H9 (cell line): ENCODE measurements around the gene MTFMT. TPM values are rescaled to one million over a fixed set of nuclear protein-coding genes. Genes with fewer than 3 reads are reported as not detected.
A peak's percentile ranks its signal among the peaks of the same experiment; 100 is the strongest.

ENCODE experiments used
- DNase-seq: peaks from one replicate; pipeline ENCODE4 v3.0.0-alpha.2; 2017
- H2AFZ ChIP-seq: one replicate; pipeline ENCODE4 v1.6.1; 2013; ENCODE audit warnings: mild to moderate bottlenecking, low read length, control low read depth, moderate library complexity
- H2AK5ac ChIP-seq: 2 replicates; pipeline ENCODE4 v1.6.1; 2013; ENCODE audit warnings: low read length, control low read depth, mixed read lengths; ENCODE audit not compliant: insufficient read length
- H2BK120ac ChIP-seq: one replicate; pipeline ENCODE4 v1.6.1; 2013; ENCODE audit warnings: low read depth, mild to moderate bottlenecking, low read length, control low read depth, inconsistent platforms; ENCODE audit not compliant: poor library complexity, severe bottlenecking
- H2BK12ac ChIP-seq: 2 replicates; pipeline ENCODE4 v1.6.1; 2013; ENCODE audit warnings: low read length, control low read depth, mixed read lengths, low read depth; ENCODE audit not compliant: insufficient read length
- H2BK15ac ChIP-seq: 2 replicates; pipeline ENCODE4 v1.6.1; 2013; ENCODE audit warnings: low read depth, low read length, control low read depth
- H2BK20ac ChIP-seq: one replicate; pipeline ENCODE4 v1.6.1; 2013; ENCODE audit warnings: low read depth, mild to moderate bottlenecking, low read length, control low read depth, inconsistent platforms; ENCODE audit not compliant: poor library complexity, severe bottlenecking
- H2BK5ac ChIP-seq: 2 replicates; pipeline ENCODE4 v1.6.1; 2013; ENCODE audit warnings: low read length, control low read depth, mixed read lengths; ENCODE audit not compliant: insufficient read length
- H3K14ac ChIP-seq: 2 replicates; pipeline ENCODE4 v1.6.1; 2013; ENCODE audit warnings: low read length, control low read depth; ENCODE audit not compliant: insufficient read depth
- H3K18ac ChIP-seq: 2 replicates; pipeline ENCODE4 v1.6.1; 2013; ENCODE audit warnings: low read depth, mild to moderate bottlenecking, mixed read lengths, low read length, control low read depth; ENCODE audit not compliant: insufficient read length
- H3K23ac ChIP-seq: 2 replicates; pipeline ENCODE4 v1.6.1; 2013; ENCODE audit warnings: low read length, control low read depth, mixed read lengths, low read depth; ENCODE audit not compliant: insufficient read length
- H3K23me2 ChIP-seq: 2 replicates; pipeline ENCODE4 v1.6.1; 2013; ENCODE audit warnings: low read depth, mild to moderate bottlenecking, mixed read lengths, low read length, control low read depth; ENCODE audit not compliant: insufficient read length, poor library complexity, severe bottlenecking
- H3K27ac ChIP-seq: 2 replicates; pipeline ENCODE4 v1.5.1; 2013; ENCODE audit warnings: low read length, control low read depth, mixed read lengths, low read depth; ENCODE audit not compliant: insufficient read length
- H3K27me3 ChIP-seq: 2 replicates; pipeline ENCODE4 v1.6.1; 2013; ENCODE audit warnings: low read length, control low read depth, inconsistent platforms; ENCODE audit not compliant: insufficient read depth
- H3K4ac ChIP-seq: 2 replicates; pipeline ENCODE4 v1.6.1; 2013; ENCODE audit warnings: low read depth, mild to moderate bottlenecking, control low read depth, inconsistent platforms, low read length, moderate library complexity
- H3K4me1 ChIP-seq: 2 replicates; pipeline ENCODE4 v1.6.1; 2013; ENCODE audit warnings: low read length, control low read depth, inconsistent platforms; ENCODE audit not compliant: insufficient read depth
- H3K4me2 ChIP-seq: 2 replicates; pipeline ENCODE4 v1.6.1; 2013; ENCODE audit warnings: low read length, control low read depth, mixed read lengths; ENCODE audit not compliant: insufficient read length, insufficient read depth
- H3K56ac ChIP-seq: 2 replicates; pipeline ENCODE4 v1.6.1; 2013; ENCODE audit warnings: low read depth, mild to moderate bottlenecking, mixed read lengths, low read length, control low read depth; ENCODE audit not compliant: insufficient read length
- H3K79me1 ChIP-seq: 2 replicates; pipeline ENCODE4 v1.6.1; 2013; ENCODE audit warnings: low read depth, mild to moderate bottlenecking, moderate library complexity, low read length, control low read depth, inconsistent platforms; ENCODE audit not compliant: insufficient read depth, poor library complexity, severe bottlenecking
- H3K79me2 ChIP-seq: 2 replicates; pipeline ENCODE4 v1.6.1; 2013; ENCODE audit warnings: low read length, control low read depth, inconsistent platforms; ENCODE audit not compliant: insufficient read depth
- H3K9ac ChIP-seq: 2 replicates; pipeline ENCODE4 v1.6.1; 2013; ENCODE audit warnings: low read length, control low read depth, mixed read lengths; ENCODE audit not compliant: insufficient read length; ENCODE audit errors: extremely low read depth
- H3K9me3 ChIP-seq: one replicate; pipeline ENCODE4 v1.6.1; 2013; ENCODE audit warnings: low read depth, low read length, inconsistent platforms; ENCODE audit not compliant: control insufficient read depth
- H3T11ph ChIP-seq: one replicate; pipeline ENCODE4 v1.6.1; 2013; ENCODE audit warnings: mild to moderate bottlenecking, low read length, control low read depth, inconsistent platforms
- H4K20me1 ChIP-seq: one replicate; pipeline ENCODE4 v1.6.1; 2013; ENCODE audit not compliant: control insufficient read depth, insufficient read length, insufficient read depth
- H4K5ac ChIP-seq: 2 replicates; pipeline ENCODE4 v1.6.1; 2013; ENCODE audit warnings: low read depth, mild to moderate bottlenecking, mixed read lengths, low read length, control low read depth; ENCODE audit not compliant: insufficient read length
- H4K8ac ChIP-seq: replicated peaks from 2 replicates; pipeline ENCODE4 v1.6.1; 2013; ENCODE audit warnings: low read length, control low read depth, mixed read lengths, low read depth; ENCODE audit not compliant: insufficient read length
- H4K91ac ChIP-seq: 2 replicates; pipeline ENCODE4 v1.6.1; 2013; ENCODE audit warnings: low read depth, mild to moderate bottlenecking, moderate library complexity, mixed read lengths, low read length, control low read depth; ENCODE audit not compliant: insufficient read length
- H3K27ac Mint-ChIP-seq, 3 experiments: 2 replicates in 2 of 3; 3 replicates in 1 of 3; pipeline ENCODE4 v1.8.0; 2020 to 2021; ENCODE audit warnings: mixed read lengths in 3 of 3, mild to moderate bottlenecking in 1 of 3, moderate library complexity in 1 of 3
- H3K27me3 Mint-ChIP-seq: 2 replicates; pipeline ENCODE4 v1.8.0; 2021; ENCODE audit warnings: low read depth, mild to moderate bottlenecking, moderate library complexity, mixed read lengths
- H3K36me3 Mint-ChIP-seq, 3 experiments: 2 replicates in 2 of 3; 3 replicates in 1 of 3; pipeline ENCODE4 v1.8.0; 2020 to 2021; ENCODE audit warnings: low read depth in 3 of 3, mixed read lengths in 3 of 3; ENCODE audit not compliant: insufficient read depth in 1 of 3
- H3K4me1 Mint-ChIP-seq, 2 experiments: 2 replicates each; pipeline ENCODE4 v1.8.0; 2020; ENCODE audit warnings: mixed read lengths in 2 of 2
- H3K4me3 Mint-ChIP-seq, 2 experiments: 2 replicates in 1 of 2; 3 replicates in 1 of 2; pipeline ENCODE4 v1.8.0; 2020 to 2021; ENCODE audit warnings: mild to moderate bottlenecking in 2 of 2, mixed read lengths in 2 of 2, moderate library complexity in 1 of 2
- H3K9me3 Mint-ChIP-seq, 2 experiments: 2 replicates in 1 of 2; 3 replicates in 1 of 2; pipeline ENCODE4 v1.8.0; 2020; ENCODE audit warnings: mild to moderate bottlenecking in 2 of 2, mixed read lengths in 2 of 2, moderate library complexity in 1 of 2
- CTCF ChIP-seq: fragments of 200-600 bp; sonication (generic); conservative IDR thresholded peaks from 3 replicates; pipeline ENCODE4 v1.8.0; 2021; ENCODE audit warnings: antibody characterized with exemption, mild to moderate bottlenecking
- WGBS: extraction: QIAGEN DNeasy Blood & Tissue Kit; methylation state at CpG from one replicate; pipeline ENCODE4 v1.1.7; 2013; ENCODE audit warnings: missing lambda C conversion rate, low lambda C conversion rate, mixed read lengths; ENCODE audit not compliant: insufficient read length; ENCODE audit errors: extremely low coverage; 5-methylcytosine and 5-hydroxymethylcytosine counted together
- total RNA-seq: library from RNA; stranded (reverse); gene quantifications from 2 replicates; pipeline ENCODE4 v1.2.1, GENCODE V29; 2021

The MTFMT gene
- total RNA-seq, 1 experiment from 2014 or later, result 16.0 TPM

GRCh38 chr15:65049418-65049840, 20.0 kb upstream of the MTFMT start:
- Histone ChIP-seq H3K23me2 (no peaks in the 10 kb centered on the region), H3K79me2 (no peaks in the 10 kb centered on the region), H2AFZ (no peak overlapping the region), H2BK5ac (no peak overlapping the region), H3T11ph (no peak overlapping the region), H3K79me1 (no peaks in the 10 kb centered on the region), H2AK5ac (no peak overlapping the region), H2BK12ac (no peak overlapping the region), H3K56ac (no peak overlapping the region), H3K9me3 (no peaks in the 10 kb centered on the region), H3K18ac (no peak overlapping the region), H4K8ac (no peak overlapping the region), H3K9ac (no peak overlapping the region), H3K27ac (no peak overlapping the region), H3K4ac (no peak overlapping the region), H4K91ac (no peak overlapping the region), H2BK120ac (no peak overlapping the region), H3K4me1 (no peaks in the 10 kb centered on the region), H3K27me3 (no peaks in the 10 kb centered on the region), H4K5ac (no peak overlapping the region), H3K23ac (no peak overlapping the region), H2BK20ac (no peak overlapping the region), H3K4me2 (peak overlapping the region; percentile 27), H4K20me1 (no peaks in the 10 kb centered on the region), H2BK15ac (no peak overlapping the region), H3K14ac (no peak overlapping the region)
- Mint-ChIP-seq H3K4me3 (peak overlapping the region; percentile 35 to 62; a peak in 3 of 5 replicates), H3K9me3 (no peaks in the 10 kb centered on the region), H3K36me3 (no peaks in the 10 kb centered on the region), H3K27ac (peak overlapping the region in 1 of 3 experiments; percentile 14; a peak in 1 of 7 replicates), H3K27me3 (no peaks in the 10 kb centered on the region), H3K4me1 (peaks cover 13% of the 10 kb centered on the region in 2 experiments)
- TF ChIP-seq CTCF, result no peak
- no CpG with 5 or more reads among the region's 19 CpGs for WGBS
- DNase-seq, result peak; percentile 95
